ENCODE measurements around the gene EGFR.

EGFR gene

GRCh38 chr7:55210176-55210575, 191.4 kb downstream of the EGFR start:
- Histone ChIP-seq H3K4me2 (ENCODE audit: low read length) (no peak overlapping the region), H3K4me1 (ENCODE audit: control insufficient read depth, low read length) (no peaks in the 10 kb centered on the region), H3K79me2 (ENCODE audit: control insufficient read depth, low read length) (no peaks in the 10 kb centered on the region), H3K27ac (ENCODE audit: low read depth, low read length) (no peak overlapping the region), H3K9me2 (replicated peaks; ENCODE audit: control insufficient read depth, low read length) (no peaks in the 10 kb centered on the region), H3K9me3 (ENCODE audit: control insufficient read depth, insufficient read depth, low read length) (no peaks in the 10 kb centered on the region), H4K20me1 (ENCODE audit: control insufficient read depth, insufficient read depth, low read depth, low read length) (no peaks in the 10 kb centered on the region), H3F3A (ENCODE audit: control insufficient read depth, insufficient read depth) (no peaks in the 10 kb centered on the region), H3K27me3 (ENCODE audit: control insufficient read depth, low read length) (no peaks in the 10 kb centered on the region), H3K36me3 (ENCODE audit: control insufficient read depth, low read length) (no peaks in the 10 kb centered on the region), H3K4me3 (ENCODE audit: low read length) (no peak overlapping the region)
- TF ChIP-seq EZH2phosphoT487 (IDR thresholded peaks at IDR 0.05; ENCODE audit: borderline replicate concordance, low read length) (no peak), CTCF (IDR thresholded peaks at IDR 0.05; ENCODE audit: low read depth, low read length, poor library complexity, severe bottlenecking) (no peak)

- no peak overlapping the region for H3K4me3 ChIP-seq (ENCODE audit: low read length)
- no peak for TF ChIP-seq CTCF (IDR thresholded peaks at IDR 0.05; ENCODE audit: low read depth, low read length, poor library complexity, severe bottlenecking)
- no peak for TF ChIP-seq EZH2phosphoT487 (IDR thresholded peaks at IDR 0.05; ENCODE audit: borderline replicate concordance, low read length)
- H4K20me1 ChIP-seq (ENCODE audit: control insufficient read depth, insufficient read depth, low read depth, low read length), result no peaks in the 10 kb centered on the region
These were observed 191.9 kb downstream of the EGFR start for GRCh38 chr7:55210716-55211115.

GRCh38 chr7:55211726-55212125, 192.9 kb downstream of the EGFR start:
- no peaks in the 10 kb centered on the region for H3K4me1 ChIP-seq (ENCODE audit: control insufficient read depth, low read length)
- H3K36me3 ChIP-seq (ENCODE audit: control insufficient read depth, low read length), result no peaks in the 10 kb centered on the region
- H3F3A ChIP-seq (ENCODE audit: control insufficient read depth, insufficient read depth), result no peaks in the 10 kb centered on the region
- H3K9me2 ChIP-seq (replicated peaks; ENCODE audit: control insufficient read depth, low read length), result no peaks in the 10 kb centered on the region
- TF ChIP-seq EZH2phosphoT487 (IDR thresholded peaks at IDR 0.05; ENCODE audit: borderline replicate concordance, low read length) (no peak), CTCF (IDR thresholded peaks at IDR 0.05; ENCODE audit: low read depth, low read length, poor library complexity, severe bottlenecking) (no peak)
- no peaks in the 10 kb centered on the region for H3K27me3 ChIP-seq (ENCODE audit: control insufficient read depth, low read length)
- no peaks in the 10 kb centered on the region for H3K79me2 ChIP-seq (ENCODE audit: control insufficient read depth, low read length)
- H3K9me3 ChIP-seq (ENCODE audit: control insufficient read depth, insufficient read depth, low read length), result no peaks in the 10 kb centered on the region
- H3K4me2 ChIP-seq (ENCODE audit: low read length), result no peak overlapping the region
- no peaks in the 10 kb centered on the region for H4K20me1 ChIP-seq (ENCODE audit: control insufficient read depth, insufficient read depth, low read depth, low read length)
- H3K4me3 ChIP-seq (ENCODE audit: low read length), result no peak overlapping the region
- H3K27ac ChIP-seq (ENCODE audit: low read depth, low read length), result no peak overlapping the region

More at GRCh38 chr7:55210716-55211115, 191.9 kb downstream of the EGFR start:
- Histone ChIP-seq H3K79me2 (ENCODE audit: control insufficient read depth, low read length) (no peaks in the 10 kb centered on the region), H3F3A (ENCODE audit: control insufficient read depth, insufficient read depth) (no peaks in the 10 kb centered on the region), H3K27ac (ENCODE audit: low read depth, low read length) (no peak overlapping the region), H3K36me3 (ENCODE audit: control insufficient read depth, low read length) (no peaks in the 10 kb centered on the region), H3K9me2 (replicated peaks; ENCODE audit: control insufficient read depth, low read length) (no peaks in the 10 kb centered on the region), H3K4me1 (ENCODE audit: control insufficient read depth, low read length) (no peaks in the 10 kb centered on the region), H3K9me3 (ENCODE audit: control insufficient read depth, insufficient read depth, low read length) (no peaks in the 10 kb centered on the region), H3K4me2 (ENCODE audit: low read length) (no peak overlapping the region), H3K27me3 (ENCODE audit: control insufficient read depth, low read length) (no peaks in the 10 kb centered on the region)

- Histone ChIP-seq H3F3A (ENCODE audit: control insufficient read depth, insufficient read depth) (no peaks in the 10 kb centered on the region), H4K20me1 (ENCODE audit: control insufficient read depth, insufficient read depth, low read depth, low read length) (no peaks in the 10 kb centered on the region), H3K79me2 (ENCODE audit: control insufficient read depth, low read length) (no peaks in the 10 kb centered on the region), H3K27ac (ENCODE audit: low read depth, low read length) (no peak overlapping the region), H3K27me3 (ENCODE audit: control insufficient read depth, low read length) (no peaks in the 10 kb centered on the region), H3K4me2 (ENCODE audit: low read length) (no peak overlapping the region), H3K4me1 (ENCODE audit: control insufficient read depth, low read length) (no peaks in the 10 kb centered on the region), H3K9me3 (ENCODE audit: control insufficient read depth, insufficient read depth, low read length) (no peaks in the 10 kb centered on the region), H3K36me3 (ENCODE audit: control insufficient read depth, low read length) (no peaks in the 10 kb centered on the region), H3K4me3 (ENCODE audit: low read length) (no peak overlapping the region), H3K9me2 (replicated peaks; ENCODE audit: control insufficient read depth, low read length) (no peaks in the 10 kb centered on the region)
- no peak for TF ChIP-seq EZH2phosphoT487 (IDR thresholded peaks at IDR 0.05; ENCODE audit: borderline replicate concordance, low read length)
- no peak for TF ChIP-seq CTCF (IDR thresholded peaks at IDR 0.05; ENCODE audit: low read depth, low read length, poor library complexity, severe bottlenecking)
These were observed 193.4 kb downstream of the EGFR start for GRCh38 chr7:55212176-55212575.
